GM21526 (cell line): ENCODE results near the gene PIGU.
A peak's percentile ranks its signal among the peaks of the same experiment; 100 is the strongest.
"Not testable (repeated sequence)": the region's sequence is repeated elsewhere in the genome, so short reads cannot be mapped to it uniquely, and the experiment has no call there.

Experiments
- ATAC-seq: cut with Tn5 transposase; IDR thresholded peaks from one replicate; pipeline ENCODE4 v1.9.1; 2021; ENCODE audit warnings: moderate library complexity; ENCODE audit not compliant: unreplicated experiment, low FRiP score

PIGU gene

GRCh38 chr20:34706912-34707784 is 30.3 kb upstream of the PIGU start:
- ATAC-seq: no peak

- no peak for ATAC-seq
Measured at GRCh38 chr20:34706302-34706875, 29.5 kb upstream of the PIGU start.

- no peak for ATAC-seq
Measured at GRCh38 chr20:34705397-34706301, 28.8 kb upstream of the PIGU start.

GRCh38 chr20:34705008-34705396 is 28.1 kb upstream of the PIGU start:
- ATAC-seq: no peak

- ATAC-seq: peak; percentile 47
Measured at GRCh38 chr20:34704177-34705007, 27.5 kb upstream of the PIGU start, which contains the start of gene TP53INP2. Gene TP53INP2 (plus strand): TSS chr20:34704344. CDS start chr20:34708740, 4,396 bp downstream.

GRCh38 chr20:34703424-34704176 is 26.7 kb upstream of the PIGU start:
- ATAC-seq: no peak

GRCh38 chr20:34703061-34703423 is 26.1 kb upstream of the PIGU start:
- no peak for ATAC-seq

- ATAC-seq: no peak
Measured at GRCh38 chr20:34701405-34702085, 24.7 kb upstream of the PIGU start.

- no peak for ATAC-seq
Measured at GRCh38 chr20:34693414-34693813, 16.5 kb upstream of the PIGU start.

GRCh38 chr20:34691838-34692237 is 14.9 kb upstream of the PIGU start:
- ATAC-seq: no peak

- ATAC-seq: no peak
Measured at GRCh38 chr20:34689486-34689885, 12.6 kb upstream of the PIGU start.

- ATAC-seq: no peak
Measured at GRCh38 chr20:34683667-34684066, 6.8 kb upstream of the PIGU start.

- ATAC-seq: no peak
Measured at GRCh38 chr20:34680586-34681175, 3.8 kb upstream of the PIGU start.

- ATAC-seq: no peak
Measured at GRCh38 chr20:34675993-34676641, 775 bp downstream of the PIGU start.

GRCh38 chr20:34675561-34675960 is 1.3 kb downstream of the PIGU start:
- ATAC-seq: no peak

GRCh38 chr20:34673412-34673811 is 3.5 kb downstream of the PIGU start:
- no peak for ATAC-seq

- no peak for ATAC-seq
Measured at GRCh38 chr20:34669094-34669493, 7.8 kb downstream of the PIGU start.

- ATAC-seq: not testable (repeated sequence)
Measured at GRCh38 chr20:34664751-34665150, 12.1 kb downstream of the PIGU start.
